HG03103 (cell line): ENCODE data around the gene OR2T1.
"Not testable (repeated sequence)": the region's sequence is repeated elsewhere in the genome, so short reads cannot be mapped to it uniquely, and the experiment has no call there.

ENCODE experiments used
- ATAC-seq: cut with Tn5 transposase; IDR thresholded peaks from one replicate; pipeline ENCODE4 v1.9.1; 2021; ENCODE audit warnings: low read depth; ENCODE audit not compliant: unreplicated experiment

OR2T1 gene, protein sequence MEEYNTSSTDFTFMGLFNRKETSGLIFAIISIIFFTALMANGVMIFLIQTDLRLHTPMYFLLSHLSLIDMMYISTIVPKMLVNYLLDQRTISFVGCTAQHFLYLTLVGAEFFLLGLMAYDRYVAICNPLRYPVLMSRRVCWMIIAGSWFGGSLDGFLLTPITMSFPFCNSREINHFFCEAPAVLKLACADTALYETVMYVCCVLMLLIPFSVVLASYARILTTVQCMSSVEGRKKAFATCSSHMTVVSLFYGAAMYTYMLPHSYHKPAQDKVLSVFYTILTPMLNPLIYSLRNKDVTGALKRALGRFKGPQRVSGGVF

DNA sequence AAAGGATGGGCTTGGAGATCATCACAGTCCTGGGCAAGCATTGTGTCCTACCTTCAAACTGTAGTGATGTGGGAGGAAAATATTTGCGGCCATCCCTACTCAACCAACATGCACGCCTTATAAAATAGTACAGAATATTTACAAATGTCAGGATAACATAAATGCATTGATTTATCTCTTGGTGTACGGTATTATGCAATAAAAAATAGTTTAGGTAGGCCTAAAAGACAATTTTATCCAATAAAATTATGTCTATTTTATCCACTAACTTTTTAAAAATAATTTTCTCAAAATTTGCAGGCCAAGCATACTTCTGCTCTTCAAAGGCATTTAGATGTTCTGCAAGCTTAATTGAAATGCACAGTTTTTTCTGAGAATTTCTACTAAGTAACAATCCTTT, at the start of gene OR2T1:
TSS of gene OR2T1 (plus strand) at position 301 of the 400 bp plus-strand sequence. CDS start 3,100 bp downstream, outside the sequence.
- ATAC-seq: no peak

- no peak for ATAC-seq
Measured at GRCh38 chr1:248359415-248359814, 43.4 kb upstream of the OR2T1 start.

GRCh38 chr1:248361121-248361715, 41.6 kb upstream of the OR2T1 start, which contains the start of gene OR2T4:
OR2T4 (plus strand) TSS chr1:248361665; CDS start chr1:248361665, 0 bp downstream.
- no peak for ATAC-seq

GRCh38 chr1:248366609-248367008, 36.2 kb upstream of the OR2T1 start:
- no peak for ATAC-seq

DNA sequence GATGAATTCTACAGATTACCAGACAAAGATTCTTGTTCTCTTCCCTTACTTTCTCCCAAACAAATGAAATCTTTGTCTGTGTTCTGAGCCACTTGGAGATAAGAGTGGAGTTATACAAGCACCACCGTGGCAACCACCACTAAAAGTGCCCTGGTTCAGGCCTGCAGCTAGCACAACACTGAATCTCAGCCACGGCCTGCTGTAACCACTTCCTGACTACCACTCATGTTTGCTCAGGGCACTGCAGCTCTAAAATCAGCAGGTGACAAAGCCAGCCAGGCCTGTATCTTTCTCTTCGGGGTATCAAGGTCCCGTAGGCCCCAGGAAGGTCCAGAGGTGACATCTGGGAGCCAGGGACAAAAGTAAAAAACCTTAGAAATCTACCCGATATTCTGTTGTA, 30.5 kb upstream of the OR2T1 start:
- ATAC-seq: no peak

- no peak for ATAC-seq
Measured at GRCh38 chr1:248373761-248374160, 29.1 kb upstream of the OR2T1 start.

- ATAC-seq: no peak
Measured at GRCh38 chr1:248375446-248375845, 27.4 kb upstream of the OR2T1 start, which contains the start of gene OR2T6. OR2T6 (plus strand) TSS chr1:248375746; CDS start chr1:248387609, 11,863 bp downstream.

- ATAC-seq: no peak
Measured at GRCh38 chr1:248376916-248377315, 25.9 kb upstream of the OR2T1 start.

DNA sequence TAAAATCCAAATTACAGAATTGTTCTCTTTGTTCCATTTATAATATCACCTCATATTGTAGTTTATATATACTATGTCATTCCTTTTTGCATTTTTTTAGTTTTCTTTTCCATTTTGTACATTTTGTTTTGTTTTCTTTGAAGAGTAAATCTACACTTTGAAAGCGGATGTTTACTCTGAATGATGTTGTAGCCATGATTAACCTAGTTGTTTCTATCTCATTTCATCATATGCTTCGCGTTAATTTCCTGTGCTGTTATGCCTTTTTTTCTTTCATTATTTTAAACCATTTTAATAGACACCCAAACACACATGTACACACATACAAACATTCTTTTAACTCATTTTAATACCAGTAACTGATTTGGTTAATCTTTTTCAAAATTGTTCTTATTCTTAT, 22.0 kb upstream of the OR2T1 start:
- ATAC-seq: no peak

DNA sequence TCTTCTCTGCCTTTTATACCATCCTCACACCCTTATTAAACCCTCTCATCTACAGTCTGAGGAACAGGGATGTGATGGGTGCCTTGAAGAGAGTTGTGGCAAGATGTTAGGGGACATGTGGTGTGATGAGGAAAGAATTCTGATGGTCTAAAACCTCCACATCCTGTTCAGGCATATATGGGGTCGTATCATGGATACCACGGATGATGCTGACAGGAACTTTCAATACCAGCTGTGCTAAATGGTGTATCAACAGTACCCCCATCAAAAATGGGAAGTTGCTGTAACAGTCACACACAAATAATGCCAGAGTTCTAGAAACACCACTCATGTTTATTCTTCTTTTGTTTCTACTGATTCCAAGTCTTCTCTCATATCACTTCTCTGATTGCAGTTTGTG, 14.4 kb upstream of the OR2T1 start:
- no peak for ATAC-seq

DNA sequence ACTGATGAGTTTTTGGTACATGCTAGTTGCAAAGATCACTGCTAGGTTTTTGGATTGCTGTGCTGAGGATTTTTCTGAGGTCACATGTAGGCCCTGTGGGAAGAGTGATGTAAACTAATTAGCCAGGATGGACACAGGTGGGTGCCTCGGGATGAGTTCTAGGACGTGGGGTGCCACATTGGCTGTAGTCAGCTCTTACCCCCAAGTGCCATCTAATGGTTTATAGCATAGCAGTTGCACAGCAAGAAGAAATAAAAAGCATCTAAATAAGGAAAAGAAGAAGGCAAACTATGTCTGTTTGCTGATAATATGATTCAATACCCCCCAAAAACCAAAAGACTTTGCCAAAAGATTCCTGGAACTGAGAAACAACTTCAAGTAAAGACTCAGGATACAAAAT, 9.8 kb upstream of the OR2T1 start:
- no peak for ATAC-seq

- no peak for ATAC-seq
Measured at GRCh38 chr1:248404024-248404423, 1.2 kb downstream of the OR2T1 start.

- no peak for ATAC-seq
Measured at GRCh38 chr1:248406721-248407692, 4.2 kb downstream of the OR2T1 start.

GRCh38 chr1:248416226-248416625, 13.4 kb downstream of the OR2T1 start:
- ATAC-seq: no peak

DNA sequence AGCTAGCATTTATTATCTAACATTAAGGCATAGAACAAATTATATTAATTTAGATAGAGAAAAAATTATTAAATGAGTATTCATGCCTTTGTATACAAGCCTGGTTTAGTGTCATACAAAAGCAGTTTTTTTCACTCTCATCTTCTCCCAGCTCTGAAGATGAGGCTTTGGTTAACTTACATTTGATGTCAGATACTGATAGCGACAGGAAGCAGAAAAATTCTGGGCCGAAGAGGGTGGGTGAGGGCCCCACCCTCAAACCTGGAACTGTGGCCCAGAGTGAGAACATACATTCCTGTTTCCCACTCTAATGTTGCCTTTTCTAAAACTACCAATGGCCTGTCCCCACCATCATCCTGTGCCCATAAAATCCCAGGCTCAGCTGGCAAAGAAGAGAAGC, 15.0 kb downstream of the OR2T1 start:
- no peak for ATAC-seq

DNA sequence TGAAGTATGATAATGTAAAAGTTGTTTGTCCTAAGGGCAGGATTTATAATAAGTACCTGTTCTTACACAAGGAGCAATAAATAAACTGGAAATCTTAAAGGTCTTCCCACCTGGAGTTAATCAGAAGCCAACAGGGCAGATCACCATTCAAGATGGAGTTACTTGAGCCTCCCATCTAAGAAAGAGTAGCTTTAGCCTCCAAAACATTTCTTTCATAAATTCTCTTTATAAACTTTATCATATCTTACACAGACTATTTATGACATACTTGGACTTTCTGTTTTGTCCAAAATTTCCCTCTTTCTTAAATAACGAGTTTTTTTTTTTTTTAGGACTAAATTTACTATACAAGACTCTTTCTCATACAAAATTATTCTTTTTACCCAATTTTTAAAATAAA, 18.5 kb downstream of the OR2T1 start:
- ATAC-seq: no peak

DNA sequence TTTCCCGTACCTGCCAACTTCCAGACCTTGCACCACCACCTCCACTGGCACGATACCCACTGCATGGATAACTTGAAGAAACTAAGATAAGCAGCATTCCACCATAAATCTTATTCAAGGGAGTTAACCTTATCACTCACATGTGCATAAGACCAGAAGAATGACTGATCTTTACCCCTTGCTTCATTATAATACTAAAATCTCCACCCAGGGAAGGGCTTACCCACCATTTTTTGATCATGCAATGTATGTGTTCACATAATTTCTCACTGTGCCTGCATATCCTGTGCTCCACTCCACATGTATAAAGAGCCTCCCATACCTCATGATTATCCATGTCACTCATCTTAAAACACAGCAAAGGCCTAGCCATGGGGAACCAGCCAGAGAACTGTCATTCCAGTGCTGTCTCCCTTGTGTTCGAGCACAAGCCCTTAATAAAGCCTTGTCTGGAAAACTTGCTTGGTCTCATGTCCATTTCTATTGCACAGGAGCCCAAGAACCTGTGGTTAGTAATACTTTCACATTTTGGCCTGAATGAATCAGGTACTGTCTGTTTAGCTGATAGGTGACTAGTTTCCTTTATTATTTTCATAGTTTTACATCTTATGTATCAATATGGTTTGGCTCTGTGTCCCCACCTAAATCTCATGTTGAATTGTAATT, 24.8 kb downstream of the OR2T1 start:
- ATAC-seq: peak; percentile 50

GRCh38 chr1:248428192-248428533, 25.3 kb downstream of the OR2T1 start:
- peak; percentile 98 for ATAC-seq

GRCh38 chr1:248431683-248432082, 28.8 kb downstream of the OR2T1 start:
- ATAC-seq: not testable (repeated sequence)

GRCh38 chr1:248432201-248432600, 29.4 kb downstream of the OR2T1 start:
- ATAC-seq: not testable (repeated sequence)
